ENCODE results near the gene PRSS56.
"Not testable (repeated sequence)": the region's sequence is repeated elsewhere in the genome, so short reads cannot be mapped to it uniquely, and the experiment has no call there.

PRSS56 gene

DNA sequence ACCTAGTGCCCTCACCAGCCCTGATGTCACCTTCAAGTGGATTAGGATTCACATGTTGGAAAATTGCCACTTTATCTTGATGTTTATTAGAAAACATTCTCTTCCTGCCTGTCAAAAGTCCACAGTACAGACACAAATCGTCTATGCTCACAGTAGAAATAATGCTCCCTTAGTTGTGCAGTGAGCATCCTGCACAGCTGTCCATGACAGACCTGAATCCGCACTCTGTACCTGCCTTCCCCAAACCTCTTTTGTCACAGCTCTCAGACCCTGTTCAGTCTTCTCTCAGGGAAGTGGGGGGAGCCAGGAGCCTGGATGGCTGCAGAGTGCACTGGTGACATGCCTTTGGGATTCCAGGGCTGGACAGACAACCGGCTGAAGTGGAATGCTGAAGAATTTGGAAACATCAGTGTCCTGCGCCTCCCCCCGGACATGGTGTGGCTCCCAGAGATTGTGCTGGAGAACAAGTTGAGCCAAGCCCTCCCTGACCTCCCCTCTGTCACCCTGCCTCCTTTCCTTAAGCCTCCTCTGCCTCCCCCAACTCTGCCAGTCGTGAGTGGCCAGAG, 7.8 kb downstream of the PRSS56 start:
- no peak for DNase-seq

DNA sequence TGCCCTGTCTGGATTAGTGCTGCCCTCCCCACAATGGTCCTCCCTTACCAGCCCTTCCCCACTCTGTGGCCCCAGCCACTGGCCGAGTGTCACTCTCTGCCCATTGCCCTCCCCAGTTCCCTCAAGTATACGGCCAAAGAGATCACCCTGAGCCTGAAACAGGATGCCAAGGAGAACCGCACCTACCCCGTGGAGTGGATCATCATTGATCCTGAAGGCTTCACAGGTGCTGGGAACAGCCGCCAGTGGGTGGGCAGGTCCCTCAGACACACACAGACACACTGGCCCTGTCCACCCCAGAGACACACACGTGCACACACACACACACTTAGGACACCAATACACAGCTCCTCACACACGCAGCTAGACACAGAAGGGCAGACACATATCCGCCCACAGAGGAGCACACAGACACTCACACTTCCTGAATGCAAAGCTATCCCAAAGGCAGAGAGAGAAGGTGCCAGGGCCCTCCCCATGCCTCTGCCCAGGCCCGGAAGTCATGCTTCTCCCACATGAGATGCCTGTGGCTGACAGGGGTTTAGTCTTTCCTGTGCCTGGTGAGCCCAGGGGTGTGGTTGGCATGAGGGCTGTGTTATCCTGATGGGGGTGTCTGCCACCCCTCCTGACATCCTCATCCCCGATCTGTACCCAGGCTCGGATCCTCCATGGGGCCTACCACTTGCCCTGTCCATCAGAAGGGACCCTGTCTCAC, 8.7 kb downstream of the PRSS56 start:
- no peak for DNase-seq

- DNase-seq, result no peak
Measured at GRCh38 chr2:232529806-232530547, 9.8 kb downstream of the PRSS56 start.

DNA sequence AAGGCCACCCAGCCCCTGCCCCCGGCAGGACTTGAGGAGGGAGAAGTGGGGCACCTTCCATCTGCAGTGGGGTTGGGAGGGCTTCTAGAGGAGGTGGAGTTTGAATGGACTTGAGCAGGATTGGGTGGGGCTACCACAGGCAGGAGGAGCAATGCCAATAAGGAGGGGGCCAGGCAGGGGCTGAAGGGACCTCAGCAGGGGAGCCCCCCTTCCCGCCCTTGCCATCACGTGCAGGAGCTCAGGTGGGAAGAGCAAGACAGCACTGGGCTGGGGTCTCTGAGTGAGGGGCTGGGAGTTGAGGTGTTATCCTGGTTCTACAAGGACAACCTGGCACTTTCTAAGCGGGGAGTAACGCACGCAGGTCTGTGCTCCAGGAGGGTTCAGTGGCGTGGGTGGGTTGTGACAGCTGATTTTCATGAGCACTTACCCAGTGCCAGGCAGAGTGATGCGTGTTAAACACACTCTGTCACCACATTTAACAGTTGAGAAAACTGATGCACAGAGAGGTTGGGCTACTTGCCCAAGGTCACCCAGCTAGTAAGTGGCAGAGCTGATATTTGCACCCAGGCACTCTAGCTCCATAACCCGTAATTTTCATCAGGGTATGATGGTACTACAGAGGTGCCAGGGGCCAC, 10.6 kb downstream of the PRSS56 start:
- DNase-seq, result no peak

DNA sequence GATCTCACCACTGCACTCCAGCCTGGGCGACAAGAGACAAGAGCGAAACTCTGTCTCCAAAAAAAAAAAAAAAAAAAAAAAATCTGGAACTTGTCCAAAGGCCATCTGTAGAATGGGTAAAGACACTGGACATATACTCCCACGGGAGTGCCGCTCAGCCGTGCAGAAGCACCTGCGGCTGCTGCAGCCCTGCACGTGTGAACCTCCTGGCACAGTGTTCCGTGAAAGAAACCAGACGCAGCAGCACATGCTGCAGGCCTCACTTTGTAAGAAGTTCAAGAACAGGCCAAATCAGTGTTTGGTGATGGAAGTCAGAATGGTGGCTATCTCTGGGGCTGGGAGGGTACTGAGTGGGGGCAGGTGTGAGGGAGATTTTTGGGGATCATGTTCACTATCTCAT, 12.2 kb downstream of the PRSS56 start:
- no peak for DNase-seq

DNA sequence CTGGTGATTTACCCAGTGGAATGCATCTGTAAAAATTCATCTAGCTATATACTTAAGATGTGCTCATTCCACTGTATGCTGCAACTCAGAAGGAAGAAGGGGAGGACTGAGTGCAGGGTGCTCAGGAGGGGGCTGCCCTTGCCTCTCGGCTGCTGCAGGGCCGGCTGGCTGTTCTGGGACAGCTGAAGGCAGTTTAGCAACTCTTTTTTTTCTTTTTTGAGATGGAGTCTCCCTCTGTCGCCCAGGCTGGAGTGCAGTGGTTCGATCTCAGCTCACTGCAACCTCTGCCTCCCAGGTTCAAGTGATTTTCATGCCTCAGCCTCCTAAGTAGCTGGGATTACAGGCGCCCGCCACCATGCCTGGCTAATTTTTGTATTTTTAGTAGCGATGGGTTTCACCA, 12.6 kb downstream of the PRSS56 start:
- not testable (repeated sequence) for DNase-seq

DNA sequence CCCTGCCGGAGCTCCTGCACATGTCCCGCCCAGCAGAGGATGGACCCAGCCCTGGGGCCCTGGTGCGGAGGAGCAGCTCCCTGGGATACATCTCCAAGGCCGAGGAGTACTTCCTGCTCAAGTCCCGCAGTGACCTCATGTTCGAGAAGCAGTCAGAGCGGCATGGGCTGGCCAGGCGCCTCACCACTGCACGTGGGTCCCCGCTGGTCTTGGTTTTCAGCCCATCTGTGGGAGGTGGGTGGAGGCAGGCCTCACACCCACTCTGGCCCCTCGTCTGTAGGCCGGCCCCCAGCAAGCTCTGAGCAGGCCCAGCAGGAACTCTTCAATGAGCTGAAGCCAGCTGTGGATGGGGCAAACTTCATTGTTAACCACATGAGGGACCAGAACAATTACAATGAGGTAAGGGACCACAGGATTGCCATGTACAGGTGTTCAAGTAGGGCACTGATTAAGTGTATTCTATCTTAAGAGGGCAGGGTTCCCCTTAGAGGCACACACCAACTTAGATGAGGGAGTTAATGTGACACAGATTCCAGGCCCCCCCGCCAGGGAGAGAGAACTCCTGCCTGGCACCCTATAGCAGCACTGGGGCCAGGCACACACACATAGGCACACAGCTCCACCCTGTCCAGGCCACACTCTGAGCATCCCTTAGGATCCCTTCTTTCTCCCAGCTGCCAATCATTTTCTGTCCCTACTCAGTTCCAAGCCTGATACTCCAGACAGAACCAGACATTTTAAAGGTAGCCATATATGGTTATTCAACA, 13.9 kb downstream of the PRSS56 start:
- DNase-seq, result no peak

- DNase-seq, result no peak
Measured at GRCh38 chr2:232534940-232535651, 14.9 kb downstream of the PRSS56 start.

- DNase-seq, result no peak
Measured at GRCh38 chr2:232535761-232536530, 15.8 kb downstream of the PRSS56 start.

DNA sequence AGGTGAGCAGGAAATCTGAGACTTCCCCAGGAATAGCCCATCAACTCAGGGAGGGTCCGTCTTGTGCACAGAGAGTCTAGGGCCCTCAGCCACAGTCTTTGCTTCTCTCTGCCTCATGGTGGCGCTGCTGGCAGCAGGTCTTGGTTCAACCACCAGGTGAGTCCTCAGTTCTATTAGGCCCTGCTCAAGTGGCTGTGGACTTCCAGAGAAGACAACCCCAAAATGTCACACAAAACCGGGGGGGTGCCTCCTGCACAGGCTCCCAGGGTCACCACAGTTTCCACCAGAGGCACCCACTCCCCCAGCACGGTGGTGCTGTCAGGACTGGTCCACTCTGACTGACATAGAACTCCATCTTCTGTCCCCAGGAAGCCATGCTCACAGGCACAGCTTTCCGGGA, 16.9 kb downstream of the PRSS56 start:
- DNase-seq, result no peak

DNA sequence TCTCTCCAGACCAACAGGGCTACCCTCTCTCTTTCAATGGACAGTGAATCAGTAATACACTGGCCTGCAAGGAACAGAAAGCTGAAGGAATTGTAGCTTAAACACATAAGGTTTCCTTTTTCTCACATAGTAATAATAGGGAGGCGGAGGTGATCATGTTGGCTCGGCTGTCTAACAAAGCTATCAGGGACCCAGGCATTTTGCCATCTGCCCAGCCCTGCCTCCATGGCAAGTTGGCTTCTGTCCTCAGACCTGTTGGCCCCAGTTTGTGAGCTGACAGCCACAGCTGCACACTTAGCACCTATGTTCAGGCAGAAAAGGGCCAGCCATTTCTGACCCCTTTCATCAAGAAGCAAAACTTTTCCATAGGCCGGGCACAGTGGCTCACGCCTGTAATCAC, 17.3 kb downstream of the PRSS56 start:
- no peak for DNase-seq

GRCh38 chr2:232538671-232539070, 18.5 kb downstream of the PRSS56 start:
- DNase-seq, result no peak

GRCh38 chr2:232539298-232540231, 19.4 kb downstream of the PRSS56 start, which contains the start of gene CHRNG:
TSS of gene CHRNG (plus strand) at chr2:232539692. CDS start at chr2:232539748, 56 bp downstream.
- DNase-seq, result no peak

GRCh38 chr2:232540441-232541041, 20.4 kb downstream of the PRSS56 start:
- DNase-seq, result no peak

- DNase-seq, result no peak
Measured at GRCh38 chr2:232541195-232541960, 21.2 kb downstream of the PRSS56 start.

GRCh38 chr2:232541961-232542714, 21.9 kb downstream of the PRSS56 start:
- DNase-seq, result no peak

GRCh38 chr2:232542715-232543467, 22.7 kb downstream of the PRSS56 start:
- no peak for DNase-seq
